ENCODE data around the gene C1orf198. TPM values are rescaled to one million over a fixed set of nuclear protein-coding genes. Genes with fewer than 3 reads are reported as not detected.

Gene C1orf198
- total RNA-seq, 1 donor, result 352 TPM

- H3K4me3 ChIP-seq (ENCODE audit: insufficient read depth, low read length), result no peak overlapping the region
- no peaks in the 10 kb centered on the region for H4K20me1 ChIP-seq (ENCODE audit: insufficient read depth, low read length)
- H2AFZ ChIP-seq (ENCODE audit: low read length), result no peak overlapping the region
- H3K79me2 ChIP-seq (ENCODE audit: insufficient read depth, low read length), result no peaks in the 10 kb centered on the region
- no peak for TF ChIP-seq CTCF (IDR thresholded peaks at IDR 0.05; ENCODE audit: extremely low read depth, low read depth, low read length)
- H3K27ac ChIP-seq (ENCODE audit: low read depth, low read length), result no peak overlapping the region
- H3K27me3 ChIP-seq (ENCODE audit: insufficient read depth, low read length), result no peaks in the 10 kb centered on the region
- H3K4me2 ChIP-seq (ENCODE audit: insufficient read depth, low read length), result no peak overlapping the region
- H3K4me1 ChIP-seq (ENCODE audit: insufficient read depth, low read length), result peaks cover 13% of the 10 kb centered on the region
- no peaks in the 10 kb centered on the region for H3K9me3 ChIP-seq (ENCODE audit: low read depth, low read length)
- H3K36me3 ChIP-seq (ENCODE audit: insufficient read depth, low read length), result no peaks in the 10 kb centered on the region
- DNase-seq (ENCODE audit: insufficient read length, low spot score, missing footprints), result no peak
Observed at GRCh38 chr1:230894032-230894431, 25.7 kb upstream of the C1orf198 start.

DNA sequence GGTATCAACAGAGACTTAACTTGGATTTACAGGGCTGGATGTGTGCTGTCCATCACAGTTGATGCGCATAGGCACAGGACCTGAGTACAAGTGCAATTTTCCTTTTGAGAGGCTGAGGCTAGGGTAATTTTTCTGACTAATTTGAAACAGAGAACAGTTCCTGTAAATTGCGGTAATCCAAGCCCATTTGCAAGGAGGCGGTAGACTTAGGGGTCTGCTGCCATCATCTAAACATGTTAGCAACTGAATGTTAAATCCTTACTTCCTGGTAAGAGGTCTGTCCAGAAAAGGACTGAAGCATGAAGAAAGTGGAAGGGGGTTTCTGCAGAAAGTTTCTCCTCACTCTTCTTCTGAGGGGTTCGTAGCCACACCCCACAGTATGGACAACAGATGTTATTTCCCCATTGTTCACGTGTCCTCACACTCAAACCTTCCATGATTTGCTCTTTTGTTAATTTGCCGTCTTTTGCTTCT, 23.7 kb upstream of the C1orf198 start:
- no peak for DNase-seq (ENCODE audit: insufficient read length, low spot score, missing footprints)
- H2AFZ ChIP-seq (ENCODE audit: low read length), result peak overlapping the region; percentile 23
- no peaks in the 10 kb centered on the region for H3K27me3 ChIP-seq (ENCODE audit: insufficient read depth, low read length)
- no peak overlapping the region for H3K27ac ChIP-seq (ENCODE audit: low read depth, low read length)
- H4K20me1 ChIP-seq (ENCODE audit: insufficient read depth, low read length), result no peaks in the 10 kb centered on the region
- peaks cover 5% of the 10 kb centered on the region for H3K4me1 ChIP-seq (ENCODE audit: insufficient read depth, low read length)
- H3K79me2 ChIP-seq (ENCODE audit: insufficient read depth, low read length), result no peaks in the 10 kb centered on the region
- H3K36me3 ChIP-seq (ENCODE audit: insufficient read depth, low read length), result no peaks in the 10 kb centered on the region
- TF ChIP-seq CTCF (IDR thresholded peaks at IDR 0.05; ENCODE audit: extremely low read depth, low read depth, low read length), result no peak
- no peak overlapping the region for H3K4me2 ChIP-seq (ENCODE audit: insufficient read depth, low read length)
- H3K9me3 ChIP-seq (ENCODE audit: low read depth, low read length), result no peaks in the 10 kb centered on the region
- H3K4me3 ChIP-seq (ENCODE audit: insufficient read depth, low read length), result no peak overlapping the region

DNA sequence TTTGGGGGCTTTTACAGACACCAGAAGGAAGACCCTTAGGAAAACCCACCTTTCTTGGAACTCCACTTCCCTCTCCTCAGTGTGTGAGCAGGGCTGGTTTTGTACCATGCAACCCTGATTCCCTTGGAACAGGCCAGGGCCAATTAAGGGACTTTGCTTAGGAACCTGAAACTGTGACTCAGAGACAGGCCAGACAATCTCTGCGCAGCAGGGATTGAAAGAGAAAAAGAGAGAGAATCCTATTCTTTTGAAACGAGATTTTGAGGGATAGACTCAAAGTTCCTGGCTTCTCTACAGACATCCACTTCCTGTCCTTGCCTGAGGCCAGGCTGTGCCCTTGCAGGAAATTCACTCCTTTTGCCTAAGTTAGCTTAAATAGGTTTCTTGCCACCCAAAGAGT, 23.1 kb upstream of the C1orf198 start:
- TF ChIP-seq CTCF (IDR thresholded peaks at IDR 0.05; ENCODE audit: extremely low read depth, low read depth, low read length), result no peak
- no peak overlapping the region for H3K4me3 ChIP-seq (ENCODE audit: insufficient read depth, low read length)
- no peak overlapping the region for H3K4me2 ChIP-seq (ENCODE audit: insufficient read depth, low read length)
- H3K27me3 ChIP-seq (ENCODE audit: insufficient read depth, low read length), result no peaks in the 10 kb centered on the region
- no peaks in the 10 kb centered on the region for H3K9me3 ChIP-seq (ENCODE audit: low read depth, low read length)
- H3K36me3 ChIP-seq (ENCODE audit: insufficient read depth, low read length), result no peaks in the 10 kb centered on the region
- peak overlapping the region; percentile 23 for H2AFZ ChIP-seq (ENCODE audit: low read length)
- DNase-seq (ENCODE audit: insufficient read length, low spot score, missing footprints), result no peak
- no peak overlapping the region for H3K27ac ChIP-seq (ENCODE audit: low read depth, low read length)
- peaks cover 3% of the 10 kb centered on the region for H3K4me1 ChIP-seq (ENCODE audit: insufficient read depth, low read length)
- no peaks in the 10 kb centered on the region for H3K79me2 ChIP-seq (ENCODE audit: insufficient read depth, low read length)
- no peaks in the 10 kb centered on the region for H4K20me1 ChIP-seq (ENCODE audit: insufficient read depth, low read length)

DNA sequence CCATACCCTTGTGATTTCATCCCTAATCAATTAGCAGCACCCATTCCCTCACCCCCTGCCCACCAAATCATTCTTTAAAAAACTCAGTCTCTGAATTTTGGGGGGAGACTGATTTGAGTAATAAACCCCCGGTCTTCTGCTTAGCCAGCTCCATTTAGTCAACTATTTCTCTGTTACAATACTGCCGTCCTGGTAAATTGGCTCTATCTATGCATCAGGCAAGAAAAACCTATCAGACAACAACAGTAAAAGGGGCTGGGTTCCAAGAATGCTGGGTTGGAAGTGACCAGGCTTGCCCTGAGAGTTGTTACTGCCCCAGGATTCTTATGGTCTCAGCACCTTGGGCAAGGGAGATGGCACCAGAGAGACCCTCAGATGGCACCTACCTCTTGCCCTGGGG, 16.3 kb upstream of the C1orf198 start:
- DNase-seq (ENCODE audit: insufficient read length, low spot score, missing footprints), result no peak
- Histone ChIP-seq H3K9me3 (ENCODE audit: low read depth, low read length) (peaks cover 3% of the 10 kb centered on the region), H3K27ac (ENCODE audit: low read depth, low read length) (no peak overlapping the region), H3K4me1 (ENCODE audit: insufficient read depth, low read length) (peaks cover 3% of the 10 kb centered on the region), H4K20me1 (ENCODE audit: insufficient read depth, low read length) (no peaks in the 10 kb centered on the region), H3K4me3 (ENCODE audit: insufficient read depth, low read length) (no peak overlapping the region), H2AFZ (ENCODE audit: low read length) (no peak overlapping the region), H3K36me3 (ENCODE audit: insufficient read depth, low read length) (no peaks in the 10 kb centered on the region), H3K4me2 (ENCODE audit: insufficient read depth, low read length) (no peak overlapping the region), H3K27me3 (ENCODE audit: insufficient read depth, low read length) (peaks cover 9% of the 10 kb centered on the region), H3K79me2 (ENCODE audit: insufficient read depth, low read length) (no peaks in the 10 kb centered on the region)
- TF ChIP-seq CTCF (IDR thresholded peaks at IDR 0.05; ENCODE audit: extremely low read depth, low read depth, low read length), result no peak

Data from osteoblast (primary cell).